HG03354 (cell line): ENCODE data around the gene BICD2.

Experiments
- ATAC-seq: cut with Tn5 transposase; IDR thresholded peaks from one replicate; pipeline ENCODE4 v1.9.1; 2021; ENCODE audit warnings: mild to moderate bottlenecking; ENCODE audit not compliant: unreplicated experiment, poor library complexity, severe bottlenecking

The BICD2 gene

GRCh38 chr9:92749934-92750315 is 14.7 kb downstream of the BICD2 start:
- no peak for ATAC-seq

- no peak for ATAC-seq
Measured at GRCh38 chr9:92749071-92749933, 15.3 kb downstream of the BICD2 start.

- no peak for ATAC-seq
Measured at GRCh38 chr9:92748233-92748497, 16.5 kb downstream of the BICD2 start.

DNA sequence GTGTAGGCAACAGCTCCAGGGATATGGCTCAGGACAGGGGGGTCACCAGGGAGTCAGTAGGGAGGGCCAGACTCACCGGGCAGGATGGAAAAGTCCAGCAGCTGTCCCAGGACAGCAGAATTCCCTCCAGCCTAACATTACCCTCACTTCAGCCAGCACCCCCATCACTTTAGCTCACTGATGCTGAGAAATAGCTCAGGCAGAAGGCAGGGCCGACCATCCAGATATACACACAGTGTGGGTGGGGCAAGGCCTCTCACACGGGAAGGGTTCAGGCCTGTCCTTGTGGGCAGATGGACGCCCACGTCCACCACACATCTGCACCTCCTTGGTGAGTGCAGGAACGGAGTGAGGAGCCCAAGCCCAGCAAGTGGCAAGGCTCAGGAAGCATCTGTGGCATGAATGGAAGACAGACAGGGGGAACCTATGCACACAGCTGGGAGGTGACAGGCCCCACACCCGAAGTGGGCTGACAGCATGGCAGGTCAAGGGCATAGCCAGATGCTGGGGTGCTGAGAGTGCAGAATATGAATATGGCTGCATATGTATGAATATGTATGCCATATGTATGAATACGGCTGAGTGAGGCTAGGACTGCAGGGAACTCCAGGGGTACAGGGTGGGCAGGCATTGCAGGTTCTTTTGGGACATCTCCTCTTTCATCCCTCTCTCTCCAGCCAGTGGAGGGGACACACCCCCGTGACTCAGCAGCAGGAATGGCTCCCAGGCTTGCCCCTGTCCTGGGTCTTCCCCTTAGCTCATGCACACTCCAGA is 17.0 kb downstream of the BICD2 start:
- no peak for ATAC-seq

DNA sequence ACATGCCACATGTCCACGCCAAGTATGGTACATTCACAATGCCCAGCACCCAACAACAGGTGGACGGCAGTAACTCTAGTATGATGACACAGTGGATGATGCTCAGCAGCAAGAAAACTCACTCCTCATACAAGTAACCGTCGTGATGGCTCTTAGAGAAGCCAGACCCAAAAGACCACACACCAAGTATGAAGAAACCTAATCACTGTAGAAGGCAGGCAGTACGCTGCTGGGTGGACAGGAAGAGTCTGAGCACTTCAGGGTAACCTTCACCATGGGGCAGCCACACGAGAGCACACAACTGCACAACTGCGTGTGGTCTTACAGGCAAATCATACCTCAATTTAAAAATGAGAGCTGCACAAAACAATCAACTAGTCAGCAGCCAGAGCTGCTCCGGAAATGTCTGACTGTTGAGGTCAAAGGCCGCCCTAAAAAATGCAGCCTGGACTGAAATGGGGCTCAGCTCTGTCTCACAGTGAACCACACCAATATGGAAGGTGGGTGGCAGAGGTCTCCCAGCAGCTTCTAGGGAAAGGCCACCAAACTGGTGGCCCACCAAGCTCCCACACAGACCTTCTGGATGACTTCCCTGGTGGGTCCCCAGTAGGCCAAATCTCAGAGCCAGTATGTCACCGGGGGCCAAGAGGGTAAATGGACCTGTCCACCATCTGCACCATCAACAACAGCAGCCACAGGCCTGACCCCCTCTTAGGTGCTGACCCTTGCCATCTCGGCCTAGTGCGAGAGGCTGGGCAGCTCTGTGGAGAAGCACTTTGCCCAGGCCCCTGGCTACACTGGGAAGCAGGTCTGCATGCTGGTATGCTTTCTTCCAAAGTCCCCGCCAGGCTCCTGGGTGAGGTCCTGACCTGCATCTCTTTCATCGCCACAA is 17.8 kb downstream of the BICD2 start:
- no peak for ATAC-seq

GRCh38 chr9:92745881-92746280 is 18.8 kb downstream of the BICD2 start:
- ATAC-seq = no peak

GRCh38 chr9:92745331-92745730 is 19.3 kb downstream of the BICD2 start:
- ATAC-seq = no peak

GRCh38 chr9:92740969-92741368 is 23.7 kb downstream of the BICD2 start:
- no peak for ATAC-seq

- ATAC-seq = no peak
Measured at GRCh38 chr9:92740446-92740961, 24.1 kb downstream of the BICD2 start.

GRCh38 chr9:92740009-92740408 is 24.6 kb downstream of the BICD2 start:
- no peak for ATAC-seq

DNA sequence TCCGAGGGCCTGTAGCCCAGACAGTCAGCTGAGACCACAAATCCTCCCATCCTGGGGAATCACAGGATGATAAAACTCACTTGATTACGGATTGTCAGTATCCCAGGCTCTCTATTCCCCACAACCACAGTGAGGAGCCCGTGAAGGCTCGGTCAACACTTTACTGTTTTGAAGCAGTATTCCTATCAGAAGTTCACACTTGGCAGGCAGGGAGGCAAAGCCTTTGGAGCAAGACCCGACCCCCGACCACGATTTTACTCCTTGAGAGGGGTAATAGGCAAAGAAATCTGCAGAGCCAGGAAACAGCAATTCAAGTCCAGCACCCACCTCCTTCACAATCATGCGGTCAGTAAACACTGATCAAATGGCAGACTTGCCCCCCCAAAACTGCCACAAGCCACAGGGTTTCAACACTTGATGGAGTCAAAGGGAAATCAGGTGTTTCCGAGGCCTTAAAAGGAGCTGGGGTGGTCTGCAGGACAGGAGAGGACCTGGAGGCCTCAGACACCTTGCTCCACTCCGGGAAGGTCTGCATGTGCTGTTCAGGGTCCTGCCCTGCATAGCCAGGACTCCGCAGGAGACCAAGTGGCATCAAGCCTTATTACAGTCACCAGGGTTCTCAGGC is 25.2 kb downstream of the BICD2 start:
- ATAC-seq = no peak

DNA sequence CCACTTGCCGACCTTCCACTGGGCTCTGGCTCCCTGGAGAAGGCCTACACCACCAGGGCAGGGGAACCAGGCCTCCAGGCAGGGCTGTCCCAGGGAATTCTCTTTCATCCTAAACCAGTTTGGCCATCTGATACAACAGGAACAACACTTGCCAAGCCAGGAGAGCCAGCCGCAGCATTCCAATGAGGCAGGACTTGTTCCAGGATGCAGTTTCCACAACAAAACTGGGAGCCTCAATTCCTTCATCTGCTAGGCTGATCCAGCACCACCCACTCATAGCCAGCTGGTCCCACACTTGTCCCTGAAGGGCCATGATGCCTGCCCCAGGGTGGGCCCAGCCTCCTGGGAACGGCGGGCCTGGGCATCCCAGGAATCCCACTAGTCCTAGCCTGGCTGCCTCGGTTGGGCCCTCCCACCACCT is 26.0 kb downstream of the BICD2 start:
- ATAC-seq = no peak

DNA sequence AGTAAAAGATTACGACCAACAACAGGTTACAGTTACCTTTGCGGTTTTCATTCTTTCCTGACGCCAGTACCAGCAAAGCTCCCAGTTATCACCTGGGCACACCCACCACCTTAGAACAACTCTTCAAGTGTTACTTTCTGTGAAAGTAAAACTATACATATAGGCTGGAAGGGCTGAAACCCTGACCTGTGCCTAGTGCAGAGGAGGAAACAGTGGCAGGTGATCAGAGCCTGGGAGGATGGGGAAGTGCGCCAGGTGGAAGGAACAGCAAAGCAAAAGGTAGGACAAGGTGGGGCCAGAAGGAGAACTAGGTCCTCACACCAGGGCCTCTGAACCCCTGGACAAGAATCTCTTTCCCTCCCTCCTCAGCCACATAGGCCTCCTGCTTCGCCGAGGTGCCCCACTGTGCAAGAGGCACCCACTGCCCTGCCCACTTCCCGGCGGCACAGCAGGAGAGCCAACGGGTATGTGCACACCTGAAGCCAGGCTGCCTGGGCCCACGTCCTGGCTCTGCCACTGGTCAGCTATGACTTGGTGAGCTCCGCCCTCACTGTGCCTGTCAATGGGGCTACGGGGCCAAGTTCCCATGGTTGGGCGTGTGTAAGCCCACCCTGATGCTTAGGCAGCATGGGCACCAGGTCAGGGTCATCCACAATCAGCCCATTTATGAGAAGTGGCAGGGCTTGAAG is 26.9 kb downstream of the BICD2 start:
- no peak for ATAC-seq

- ATAC-seq = no peak
Measured at GRCh38 chr9:92737216-92737606, 27.4 kb downstream of the BICD2 start.

DNA sequence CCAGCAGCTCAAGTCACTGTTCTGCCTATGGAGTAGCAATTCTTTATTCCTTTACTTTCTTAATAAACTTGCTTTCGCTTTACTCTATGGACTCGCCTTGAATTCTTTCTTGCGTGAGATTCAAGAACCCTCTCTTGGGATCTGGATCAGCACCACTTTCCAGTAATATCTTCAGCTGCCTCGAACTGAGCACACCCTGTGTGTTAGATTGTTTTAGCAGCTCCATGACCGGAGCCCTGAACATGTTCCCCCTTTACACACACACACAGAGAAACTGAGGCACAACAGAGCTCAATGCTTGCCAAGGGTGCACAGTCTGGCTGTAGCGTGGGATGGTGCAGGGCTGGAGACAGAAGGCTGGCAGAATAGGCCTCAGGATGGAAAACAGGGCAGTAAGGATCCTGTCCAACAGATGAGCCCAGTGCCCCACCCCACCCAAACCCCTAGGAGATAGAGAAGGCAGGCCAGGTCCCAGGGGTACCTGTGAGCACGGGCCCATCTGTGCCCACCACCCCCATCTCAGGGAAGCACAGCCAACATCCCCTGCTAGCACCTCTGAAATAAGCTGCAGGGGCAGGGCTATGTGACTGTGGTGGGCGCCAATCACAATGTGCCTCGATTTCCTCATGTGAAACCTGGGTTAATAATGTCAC is 27.9 kb downstream of the BICD2 start:
- no peak for ATAC-seq

DNA sequence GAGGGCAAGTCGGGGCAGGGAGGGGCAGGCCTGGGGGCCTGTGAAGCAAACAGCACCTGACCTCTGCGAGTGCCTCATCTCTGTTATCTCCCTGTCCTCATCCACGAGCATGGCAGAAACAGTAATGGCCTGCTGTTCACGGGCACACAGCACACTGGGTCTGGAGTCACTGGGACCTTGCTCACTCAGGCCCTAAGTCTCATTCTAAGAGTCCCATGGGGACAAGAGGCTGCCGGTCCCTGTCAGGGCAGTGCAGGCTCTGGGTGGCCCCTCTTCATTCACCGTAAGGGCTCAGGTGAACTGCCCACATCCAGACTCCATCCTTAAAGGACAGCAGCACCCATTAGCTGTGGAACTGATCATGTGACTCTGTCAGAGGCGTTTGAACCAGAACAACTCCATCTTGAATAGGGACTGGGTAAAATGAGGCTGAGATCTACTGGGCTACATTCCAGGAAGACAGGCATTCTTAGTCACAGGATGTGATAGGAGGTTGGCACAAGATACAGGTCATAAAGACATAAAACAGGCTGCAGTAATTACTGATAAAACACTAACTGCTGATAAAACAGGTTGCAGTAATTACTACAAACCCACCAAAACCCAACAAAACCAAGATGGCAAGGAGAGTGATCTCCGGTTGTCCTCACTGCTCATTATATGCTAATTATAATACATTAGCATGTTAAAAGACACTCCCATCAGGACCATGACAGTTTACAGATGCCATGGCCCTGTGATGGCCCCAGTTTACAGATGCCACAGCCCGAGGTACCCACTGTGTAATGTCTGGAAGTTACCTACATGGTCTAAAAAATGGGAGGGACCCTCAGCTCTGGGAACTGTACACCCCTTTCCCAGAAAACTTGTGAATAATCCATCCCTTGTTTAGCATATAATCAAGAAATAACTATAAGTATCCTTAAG is 28.7 kb downstream of the BICD2 start:
- no peak for ATAC-seq

- ATAC-seq = no peak
Measured at GRCh38 chr9:92734931-92735635, 29.6 kb downstream of the BICD2 start.
